GM23338 (cell line): ENCODE data around the gene MAN1B1. TPM values are rescaled to one million over a fixed set of nuclear protein-coding genes. Genes with fewer than 3 reads are reported as not detected.

ENCODE experiments used
- ATAC-seq: fragments of 200-7000 bp; cut with Tn5 transposase; 3 replicates; pipeline ENCODE4 v1.9.1; 2020
- DNase-seq: peaks from one replicate; pipeline ENCODE4 v3.0.0-alpha.2; 2015; ENCODE audit warnings: low spot score
- H2AFZ ChIP-seq: fragments of 200-600 bp; sonication (generic); 2 replicates; pipeline ENCODE4 v1.8.0; 2016; ENCODE audit warnings: antibody characterized with exemption, mild to moderate bottlenecking, moderate library complexity
- H3F3A ChIP-seq: fragments of 200-600 bp; sonication (generic); replicated peaks from 2 replicates; pipeline ENCODE4 v1.8.0; 2017; ENCODE audit warnings: antibody characterized with exemption, mixed run types, low read depth
- H3K27ac ChIP-seq: fragments of 200-600 bp; sonication (generic); 2 replicates; pipeline ENCODE4 v1.6.1; 2016; ENCODE audit warnings: low read depth
- H3K27me3 ChIP-seq: fragments of 200-600 bp; sonication (generic); 2 replicates; pipeline ENCODE4 v1.8.0; 2016; ENCODE audit warnings: mild to moderate bottlenecking, mixed run types, moderate library complexity; ENCODE audit not compliant: insufficient read depth
- H3K36me3 ChIP-seq: fragments of 200-600 bp; sonication (generic); 2 replicates; pipeline ENCODE4 v1.8.0; 2016; ENCODE audit warnings: mild to moderate bottlenecking; ENCODE audit not compliant: insufficient read depth
- H3K4me1 ChIP-seq: fragments of 200-600 bp; sonication (generic); 2 replicates; pipeline ENCODE4 v1.8.0; 2016; ENCODE audit warnings: mild to moderate bottlenecking, moderate library complexity; ENCODE audit not compliant: insufficient read depth
- H3K4me2 ChIP-seq: fragments of 200-600 bp; sonication (generic); 2 replicates; pipeline ENCODE4 v1.7.1; 2017; ENCODE audit warnings: mixed run types
- H3K4me3 ChIP-seq: fragments of 200-600 bp; sonication (generic); 2 replicates; pipeline ENCODE4 v1.6.1; 2016; ENCODE audit warnings: mixed run types
- H3K79me2 ChIP-seq: fragments of 200-600 bp; sonication (generic); replicated peaks from 2 replicates; pipeline ENCODE4 v1.8.0; 2017; ENCODE audit warnings: mild to moderate bottlenecking; ENCODE audit not compliant: insufficient read depth
- H3K9me2 ChIP-seq: fragments of 200-600 bp; sonication (generic); 2 replicates; pipeline ENCODE4 v1.8.0; 2017; ENCODE audit not compliant: insufficient read depth
- H4K20me1 ChIP-seq: fragments of 200-600 bp; sonication (generic); replicated peaks from 2 replicates; pipeline ENCODE4 v1.8.0; 2017; ENCODE audit warnings: mild to moderate bottlenecking; ENCODE audit not compliant: insufficient read depth
- H3K27ac Mint-ChIP-seq: 2 replicates; pipeline ENCODE4 v1.8.0; 2020; ENCODE audit warnings: inconsistent platforms, mild to moderate bottlenecking, moderate library complexity, mixed read lengths
- H3K27me3 Mint-ChIP-seq: 3 replicates; pipeline ENCODE4 v1.8.0; 2022; ENCODE audit warnings: low read depth, mild to moderate bottlenecking, moderate library complexity, mixed read lengths, inconsistent platforms; ENCODE audit not compliant: insufficient read depth, poor library complexity
- H3K36me3 Mint-ChIP-seq: 3 replicates; pipeline ENCODE4 v1.8.0; 2021; ENCODE audit warnings: low read depth, mild to moderate bottlenecking, inconsistent platforms, moderate library complexity, mixed read lengths
- H3K4me1 Mint-ChIP-seq: 3 replicates; pipeline ENCODE4 v1.8.0; 2020; ENCODE audit warnings: mild to moderate bottlenecking, inconsistent platforms, mixed read lengths
- H3K4me3 Mint-ChIP-seq: 3 replicates; pipeline ENCODE4 v1.8.0; 2021; ENCODE audit warnings: moderate library complexity, mild to moderate bottlenecking, inconsistent platforms, mixed read lengths
- H3K9me3 Mint-ChIP-seq: 3 replicates; pipeline ENCODE4 v1.8.0; 2020; ENCODE audit warnings: moderate library complexity, mild to moderate bottlenecking, inconsistent platforms, mixed read lengths
- CREB1 ChIP-seq: fragments of 250-450 bp; sonication (Bioruptor Pico); IDR thresholded peaks from 2 replicates; pipeline ENCODE4 v1.5.0; 2020; ENCODE audit warnings: low read depth, mild to moderate bottlenecking, moderate library complexity
- ETS1 ChIP-seq: IDR thresholded peaks from 2 replicates; pipeline ENCODE4 v1.6.1; 2016; ENCODE audit warnings: antibody characterized with exemption
- EZH2 ChIP-seq: fragments of 200-600 bp; sonication (generic); IDR thresholded peaks from one replicate; pipeline ENCODE4 v1.8.0; 2017; ENCODE audit warnings: antibody characterized with exemption, mild to moderate bottlenecking, low read depth; ENCODE audit not compliant: unreplicated experiment
- EZH2phosphoT487 ChIP-seq: fragments of 200-600 bp; sonication (generic); IDR thresholded peaks from one replicate; pipeline ENCODE4 v1.8.1; 2018; ENCODE audit warnings: antibody characterized with exemption; ENCODE audit not compliant: unreplicated experiment
- JUNB ChIP-seq: IDR thresholded peaks from one replicate; pipeline ENCODE4 v1.6.1; 2016; ENCODE audit warnings: antibody characterized with exemption; ENCODE audit not compliant: unreplicated experiment
- NANOG ChIP-seq: IDR thresholded peaks from 2 replicates; pipeline ENCODE4 v1.6.1; 2016; ENCODE audit warnings: antibody characterized with exemption, borderline replicate concordance
- POLR2AphosphoS5 ChIP-seq: IDR thresholded peaks from 2 replicates; pipeline ENCODE4 v1.6.1; 2016; ENCODE audit warnings: antibody characterized with exemption, low read depth
- STAT1 ChIP-seq: IDR thresholded peaks from one replicate; pipeline ENCODE4 v1.6.1; 2016; ENCODE audit warnings: antibody characterized with exemption; ENCODE audit not compliant: unreplicated experiment
- ZNF114 ChIP-seq: fragments of 250-450 bp; sonication (Bioruptor Pico); IDR thresholded peaks from 2 replicates; pipeline ENCODE4 v1.5.0; 2020; ENCODE audit warnings: mild to moderate bottlenecking, moderate library complexity
- ZNF331 ChIP-seq: fragments of 250-450 bp; sonication (Bioruptor Pico); IDR thresholded peaks from 2 replicates; pipeline ENCODE4 v1.5.0; 2020; ENCODE audit warnings: low read depth, mild to moderate bottlenecking, moderate library complexity
- ZNF462 ChIP-seq: fragments of 250-450 bp; sonication (Bioruptor Pico); IDR thresholded peaks from 2 replicates; pipeline ENCODE4 v1.5.0; 2020; ENCODE audit warnings: mild to moderate bottlenecking, moderate library complexity
- polyA plus RNA-seq: library from polyadenylated mRNA; unstranded; fragments of >200 nt; fragmentation: Nextera tagmentation; extraction: Ambion mirVana; gene quantifications from 2 replicates; pipeline ENCODE4 v1.2.1, GENCODE V29; 2016
- total RNA-seq: library from RNA; depleted of rRNA; stranded (reverse); fragments of >200 nt; shearing (Covaris generic); gene quantifications from 2 replicates; pipeline ENCODE4 v1.2.3, GENCODE V29; 2014
- TF ChIP-seq, protein P1 (sequence below), 2 experiments: fragments of 200-600 bp in 1 of 2; sonication (generic) in 1 of 2; conservative IDR thresholded peaks; 2 replicates each; pipeline versions ENCODE4 v1.5.1 to v1.6.1; 2016 to 2017; ENCODE audit warnings: antibody characterized with exemption in 2 of 2, low read depth in 2 of 2, mild to moderate bottlenecking in 2 of 2, moderate library complexity in 1 of 2
- TF ChIP-seq, protein P2 (sequence below): IDR thresholded peaks from one replicate; pipeline ENCODE4 v1.6.1; 2018; ENCODE audit warnings: antibody characterized with exemption; ENCODE audit not compliant: unreplicated experiment

Gene MAN1B1
- total and polyA plus RNA-seq, 2 experiments from 2014 or later, result 15.7 to 39.9 TPM

DNA sequence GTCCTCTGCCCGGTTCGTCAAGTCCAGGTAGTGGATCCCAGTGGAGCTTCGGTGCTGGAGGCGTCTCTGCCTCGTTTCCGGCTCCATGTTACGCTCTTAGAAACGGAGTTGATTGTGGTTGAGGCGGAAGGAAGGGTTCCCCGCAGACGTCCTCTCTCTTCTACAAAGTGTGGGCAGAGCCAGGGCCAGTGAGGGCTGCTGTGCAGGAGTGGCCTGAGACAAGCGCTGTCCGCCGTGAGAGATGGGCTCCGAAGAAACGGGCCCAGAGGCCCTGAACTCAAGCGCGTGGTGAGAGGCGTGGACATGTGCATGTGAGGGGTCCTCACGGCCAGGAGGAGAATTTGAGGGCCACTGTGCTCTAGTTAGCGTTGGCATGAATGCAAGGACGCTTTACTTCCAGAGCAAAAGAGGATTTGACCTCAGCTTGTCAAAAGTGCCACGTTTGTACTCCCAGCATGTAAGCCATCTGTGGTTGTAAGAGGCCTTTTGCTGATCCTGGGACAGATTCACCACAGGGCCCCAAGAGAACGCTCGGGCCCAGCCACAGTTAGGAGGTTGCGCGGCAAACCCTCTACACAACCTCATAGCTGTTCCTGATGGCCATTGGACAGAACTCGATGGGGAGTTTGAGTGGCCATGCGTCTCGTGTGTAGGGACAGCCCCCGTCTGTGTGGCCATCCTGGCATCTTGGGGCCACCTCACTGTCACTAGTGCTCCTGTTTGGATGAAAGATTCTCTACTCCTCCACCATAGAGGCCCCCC is 10.2 kb downstream of the MAN1B1 start:
- no peaks in the 10 kb centered on the region for H3K9me2 ChIP-seq
- H3K27me3 Mint-ChIP-seq, result peaks cover 4% of the 10 kb centered on the region
- no peaks in the 10 kb centered on the region for H3K4me1 Mint-ChIP-seq
- H3K4me1 ChIP-seq, result no peaks in the 10 kb centered on the region
- peaks cover 8% of the 10 kb centered on the region for H3K36me3 ChIP-seq
- TF ChIP-seq, protein P1, sequence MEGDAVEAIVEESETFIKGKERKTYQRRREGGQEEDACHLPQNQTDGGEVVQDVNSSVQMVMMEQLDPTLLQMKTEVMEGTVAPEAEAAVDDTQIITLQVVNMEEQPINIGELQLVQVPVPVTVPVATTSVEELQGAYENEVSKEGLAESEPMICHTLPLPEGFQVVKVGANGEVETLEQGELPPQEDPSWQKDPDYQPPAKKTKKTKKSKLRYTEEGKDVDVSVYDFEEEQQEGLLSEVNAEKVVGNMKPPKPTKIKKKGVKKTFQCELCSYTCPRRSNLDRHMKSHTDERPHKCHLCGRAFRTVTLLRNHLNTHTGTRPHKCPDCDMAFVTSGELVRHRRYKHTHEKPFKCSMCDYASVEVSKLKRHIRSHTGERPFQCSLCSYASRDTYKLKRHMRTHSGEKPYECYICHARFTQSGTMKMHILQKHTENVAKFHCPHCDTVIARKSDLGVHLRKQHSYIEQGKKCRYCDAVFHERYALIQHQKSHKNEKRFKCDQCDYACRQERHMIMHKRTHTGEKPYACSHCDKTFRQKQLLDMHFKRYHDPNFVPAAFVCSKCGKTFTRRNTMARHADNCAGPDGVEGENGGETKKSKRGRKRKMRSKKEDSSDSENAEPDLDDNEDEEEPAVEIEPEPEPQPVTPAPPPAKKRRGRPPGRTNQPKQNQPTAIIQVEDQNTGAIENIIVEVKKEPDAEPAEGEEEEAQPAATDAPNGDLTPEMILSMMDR (conservative IDR thresholded peaks at IDR 0.05; ENCODE audit: low read depth in 2 of 2), result no peak
- no peak for TF ChIP-seq ZNF462 (CRISPR knock-in tag)
- no peak for TF ChIP-seq JUNB
- TF ChIP-seq ETS1, result no peak
- no peak for TF ChIP-seq EZH2
- TF ChIP-seq, protein P2, sequence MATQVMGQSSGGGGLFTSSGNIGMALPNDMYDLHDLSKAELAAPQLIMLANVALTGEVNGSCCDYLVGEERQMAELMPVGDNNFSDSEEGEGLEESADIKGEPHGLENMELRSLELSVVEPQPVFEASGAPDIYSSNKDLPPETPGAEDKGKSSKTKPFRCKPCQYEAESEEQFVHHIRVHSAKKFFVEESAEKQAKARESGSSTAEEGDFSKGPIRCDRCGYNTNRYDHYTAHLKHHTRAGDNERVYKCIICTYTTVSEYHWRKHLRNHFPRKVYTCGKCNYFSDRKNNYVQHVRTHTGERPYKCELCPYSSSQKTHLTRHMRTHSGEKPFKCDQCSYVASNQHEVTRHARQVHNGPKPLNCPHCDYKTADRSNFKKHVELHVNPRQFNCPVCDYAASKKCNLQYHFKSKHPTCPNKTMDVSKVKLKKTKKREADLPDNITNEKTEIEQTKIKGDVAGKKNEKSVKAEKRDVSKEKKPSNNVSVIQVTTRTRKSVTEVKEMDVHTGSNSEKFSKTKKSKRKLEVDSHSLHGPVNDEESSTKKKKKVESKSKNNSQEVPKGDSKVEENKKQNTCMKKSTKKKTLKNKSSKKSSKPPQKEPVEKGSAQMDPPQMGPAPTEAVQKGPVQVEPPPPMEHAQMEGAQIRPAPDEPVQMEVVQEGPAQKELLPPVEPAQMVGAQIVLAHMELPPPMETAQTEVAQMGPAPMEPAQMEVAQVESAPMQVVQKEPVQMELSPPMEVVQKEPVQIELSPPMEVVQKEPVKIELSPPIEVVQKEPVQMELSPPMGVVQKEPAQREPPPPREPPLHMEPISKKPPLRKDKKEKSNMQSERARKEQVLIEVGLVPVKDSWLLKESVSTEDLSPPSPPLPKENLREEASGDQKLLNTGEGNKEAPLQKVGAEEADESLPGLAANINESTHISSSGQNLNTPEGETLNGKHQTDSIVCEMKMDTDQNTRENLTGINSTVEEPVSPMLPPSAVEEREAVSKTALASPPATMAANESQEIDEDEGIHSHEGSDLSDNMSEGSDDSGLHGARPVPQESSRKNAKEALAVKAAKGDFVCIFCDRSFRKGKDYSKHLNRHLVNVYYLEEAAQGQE, result no peak
- TF ChIP-seq POLR2AphosphoS5, result no peak
- TF ChIP-seq NANOG, result no peak
- TF ChIP-seq ZNF114 (CRISPR knock-in tag), result no peak
- no peak for TF ChIP-seq STAT1
- TF ChIP-seq ZNF331 (CRISPR knock-in tag), result no peak
- no peak for TF ChIP-seq CREB1
- TF ChIP-seq EZH2phosphoT487, result no peak
- no peak overlapping the region for H3K4me3 ChIP-seq
- no peaks in the 10 kb centered on the region for H3K27me3 ChIP-seq
- no peaks in the 10 kb centered on the region; the same call in 1 of the 2 replicates for H4K20me1 ChIP-seq
- DNase-seq, result no peak
- no peak overlapping the region for H3K4me2 ChIP-seq
- H3F3A ChIP-seq, result peaks cover 6% of the 10 kb centered on the region; the same call in 1 of the 2 replicates
- H3K36me3 Mint-ChIP-seq, result peaks cover 28% of the 10 kb centered on the region
- no peak for ATAC-seq
- no peak overlapping the region for H3K4me3 Mint-ChIP-seq
- H3K9me3 Mint-ChIP-seq, result 0 out of 3 replicates have a peak, but pooled peaks cover 2% of the 10 kb centered on the region
- no peak overlapping the region for H2AFZ ChIP-seq
- H3K27ac Mint-ChIP-seq, result no peak overlapping the region
- H3K27ac ChIP-seq, result no peak overlapping the region
- H3K79me2 ChIP-seq, result no peaks in the 10 kb centered on the region
